ENCODE results near the gene PLB1.

GRCh38 chr2:28457237-28457636 is 38.6 kb upstream of the PLB1 start:
- TF ChIP-seq CTCF (IDR thresholded peaks at IDR 0.05; ENCODE audit: insufficient read depth, low read length) (no peak), POLR2AphosphoS5 (IDR thresholded peaks at IDR 0.05; ENCODE audit: low read depth) (no peak), REST (IDR thresholded peaks at IDR 0.05; ENCODE audit: insufficient replicate concordance, low read depth) (no peak), GABPA (IDR thresholded peaks at IDR 0.05; ENCODE audit: low read depth) (no peak), SPI1 (IDR thresholded peaks at IDR 0.05; ENCODE audit: borderline replicate concordance, low read depth) (no peak)
